Spleen (tissue), 7 donors: ENCODE results near the gene ANKFY1.

ENCODE experiments used
- CTCF ChIP-seq, 11 experiments: fragments of 200-600 bp in 7 of 11; fragments of 450-650 bp in 4 of 11; sonication (generic) in 4 of 11; IDR thresholded peaks in 8 of 11; conservative IDR thresholded peaks in 3 of 11; 1 replicate in 7 of 11; 2 replicates in 4 of 11; pipeline versions ENCODE4 v1.4.0 to v1.8.0; 2016 to 2021; ENCODE audit warnings: antibody characterized with exemption in 11 of 11, inconsistent platforms in 4 of 11, mild to moderate bottlenecking in 1 of 11
- POLR2AphosphoS5 ChIP-seq, 3 donors: sonication (generic); formaldehyde crosslinking; IDR thresholded peaks; one replicate each; pipeline ENCODE4 v1.5.1; 2017; ENCODE audit warnings: antibody characterized with exemption in 3 of 3
- donor health status: DM: no; HTN: no; CAD: no; lungs with moderate emphysema.
- donor health status: DM: no; HTN: no; CAD: no.
- donor health status: DM: no; HTN: no; CAD: no.

GRCh38 chr17:4134721-4135120 is 129.1 kb downstream of the ANKFY1 start:
- TF ChIP-seq POLR2AphosphoS5 (IDR thresholded peaks at IDR 0.05): no peak
- no peak for TF ChIP-seq CTCF (IDR thresholded peaks at IDR 0.05 in 8 of 11, conservative IDR thresholded peaks at IDR 0.05 in 3 of 11)
